ENCODE data around the gene CITED1. TPM values are rescaled to one million over a fixed set of nuclear protein-coding genes. Genes with fewer than 3 reads are reported as not detected.

The CITED1 gene
- total RNA-seq, 1 donor from 2014 or later = not detected

DNA sequence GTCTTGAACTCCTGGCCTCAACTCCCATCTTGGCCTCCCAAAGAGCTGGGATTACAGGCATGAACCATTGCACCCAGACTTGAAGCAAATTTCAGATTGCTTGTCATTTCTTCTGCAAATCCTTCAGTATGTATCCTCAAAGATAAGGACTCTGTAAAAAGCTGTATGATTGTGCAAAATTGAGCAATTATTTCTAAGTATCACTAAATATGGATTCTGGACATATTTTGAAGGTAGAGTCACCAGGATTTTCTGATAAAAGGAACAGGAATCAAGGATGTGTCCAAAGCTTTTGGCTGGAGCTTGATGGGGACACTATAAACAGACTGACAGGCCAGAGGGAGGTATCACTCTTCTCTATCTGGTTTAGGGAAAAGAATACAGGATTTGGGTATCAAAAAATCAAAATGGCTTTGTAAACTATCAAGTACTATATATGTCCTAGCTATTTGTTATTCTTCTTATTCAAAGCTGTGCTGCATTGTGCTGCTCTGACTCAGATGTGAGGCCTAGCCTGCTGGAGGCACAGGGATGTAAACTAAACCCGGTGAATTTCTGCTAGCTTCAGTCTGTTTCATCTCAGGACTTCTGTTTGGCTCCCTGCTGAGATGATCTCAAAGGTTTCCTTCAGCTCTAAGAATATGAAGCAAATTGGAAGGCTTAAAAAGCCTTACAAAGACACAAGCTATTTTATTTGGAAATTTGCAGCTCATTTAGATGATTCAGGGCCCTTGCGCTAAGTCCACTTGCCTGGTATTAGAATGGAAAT is 36.9 kb downstream of the CITED1 start:
- intact Hi-C loops (cut with DNase I) = no loop called here
- no peak for DNase-seq (ENCODE audit: low spot score in 2 of 2)
- peaks cover 38 to 66% of the 10 kb centered on the region in 2 donors for H3K36me3 ChIP-seq
- no peaks in the 10 kb centered on the region for H3K27me3 ChIP-seq
- H3K9me3 ChIP-seq = no peaks in the 10 kb centered on the region
- peak overlapping the region; percentile 62 to 63 for H3K27ac ChIP-seq
- H3K4me3 ChIP-seq = no peak overlapping the region
- TF ChIP-seq, protein P1, sequence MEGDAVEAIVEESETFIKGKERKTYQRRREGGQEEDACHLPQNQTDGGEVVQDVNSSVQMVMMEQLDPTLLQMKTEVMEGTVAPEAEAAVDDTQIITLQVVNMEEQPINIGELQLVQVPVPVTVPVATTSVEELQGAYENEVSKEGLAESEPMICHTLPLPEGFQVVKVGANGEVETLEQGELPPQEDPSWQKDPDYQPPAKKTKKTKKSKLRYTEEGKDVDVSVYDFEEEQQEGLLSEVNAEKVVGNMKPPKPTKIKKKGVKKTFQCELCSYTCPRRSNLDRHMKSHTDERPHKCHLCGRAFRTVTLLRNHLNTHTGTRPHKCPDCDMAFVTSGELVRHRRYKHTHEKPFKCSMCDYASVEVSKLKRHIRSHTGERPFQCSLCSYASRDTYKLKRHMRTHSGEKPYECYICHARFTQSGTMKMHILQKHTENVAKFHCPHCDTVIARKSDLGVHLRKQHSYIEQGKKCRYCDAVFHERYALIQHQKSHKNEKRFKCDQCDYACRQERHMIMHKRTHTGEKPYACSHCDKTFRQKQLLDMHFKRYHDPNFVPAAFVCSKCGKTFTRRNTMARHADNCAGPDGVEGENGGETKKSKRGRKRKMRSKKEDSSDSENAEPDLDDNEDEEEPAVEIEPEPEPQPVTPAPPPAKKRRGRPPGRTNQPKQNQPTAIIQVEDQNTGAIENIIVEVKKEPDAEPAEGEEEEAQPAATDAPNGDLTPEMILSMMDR (IDR thresholded peaks at IDR 0.05) = no peak
- H3K4me1 ChIP-seq = no peaks in the 10 kb centered on the region

GRCh38 chrX:72265263-72265662 is 40.5 kb downstream of the CITED1 start:
- Histone ChIP-seq H3K27ac (no peak overlapping the region), H3K4me3 (no peak overlapping the region), H3K9me3 (no peaks in the 10 kb centered on the region), H3K36me3 (peaks cover 16 to 34% of the 10 kb centered on the region in 2 donors), H3K27me3 (no peaks in the 10 kb centered on the region), H3K4me1 (no peaks in the 10 kb centered on the region)
- intact Hi-C loops (cut with DNase I) = no loop called here
- TF ChIP-seq, protein P1 (IDR thresholded peaks at IDR 0.05) = no peak
- no peak for DNase-seq (ENCODE audit: low spot score in 2 of 2)

GRCh38 chrX:72262077-72262476 is 43.6 kb downstream of the CITED1 start:
- H3K4me3 ChIP-seq = no peak overlapping the region
- no peak for DNase-seq (ENCODE audit: low spot score in 2 of 2)
- intact Hi-C loops (cut with DNase I) = no loop called here
- H3K36me3 ChIP-seq = peaks cover 0 to 6% of the 10 kb centered on the region in 2 donors
- TF ChIP-seq, protein P1 (IDR thresholded peaks at IDR 0.05) = no peak
- no peak overlapping the region for H3K27ac ChIP-seq
- H3K27me3 ChIP-seq = no peaks in the 10 kb centered on the region
- H3K9me3 ChIP-seq = no peaks in the 10 kb centered on the region
- no peaks in the 10 kb centered on the region for H3K4me1 ChIP-seq

DNA sequence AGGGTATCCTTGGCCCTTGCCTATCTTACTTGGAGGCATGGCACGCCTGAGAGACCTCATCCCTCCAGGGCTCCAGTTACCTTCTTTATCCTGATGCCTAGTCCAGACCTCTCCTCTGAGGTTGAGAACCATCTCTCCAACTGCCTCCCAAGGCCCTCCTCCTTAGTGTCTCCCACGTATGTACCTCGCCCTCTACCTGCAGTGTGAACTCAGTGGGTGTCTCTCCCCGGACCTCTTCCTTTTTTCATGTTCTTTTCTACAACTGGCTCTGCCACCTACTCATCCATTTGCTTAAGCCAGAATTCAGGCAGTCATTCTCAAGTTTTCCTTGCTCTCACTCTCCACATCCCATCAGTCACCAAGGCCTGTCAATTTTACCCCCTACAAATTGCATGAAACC is 45.3 kb downstream of the CITED1 start:
- no peaks in the 10 kb centered on the region for H3K27me3 ChIP-seq
- H3K27ac ChIP-seq = no peak overlapping the region
- intact Hi-C loops (cut with DNase I) = no loop called here
- no peaks in the 10 kb centered on the region for H3K4me1 ChIP-seq
- H3K36me3 ChIP-seq = no peaks in the 10 kb centered on the region
- H3K4me3 ChIP-seq = no peak overlapping the region
- TF ChIP-seq, protein P1 (IDR thresholded peaks at IDR 0.05) = no peak
- no peak for DNase-seq (ENCODE audit: low spot score in 2 of 2)
- H3K9me3 ChIP-seq = no peaks in the 10 kb centered on the region

DNA sequence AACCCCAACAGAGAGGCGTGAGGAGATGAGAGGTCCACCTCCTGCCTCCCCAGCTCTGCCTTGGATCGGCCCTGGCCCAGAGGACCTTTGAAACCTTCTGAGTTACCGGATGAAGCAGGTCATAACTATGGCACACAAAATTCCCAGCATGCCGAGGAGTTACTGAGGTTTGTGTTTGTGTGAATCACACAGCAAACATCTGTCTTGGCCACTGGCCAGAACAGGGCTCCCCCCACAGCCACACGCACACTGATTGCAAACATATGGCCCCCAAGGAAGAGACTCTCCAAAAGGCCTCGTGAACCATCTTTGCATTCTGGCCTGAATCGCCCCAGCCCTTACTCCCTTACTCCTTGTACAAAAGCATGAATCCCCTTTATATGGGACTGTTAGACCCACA is 47.5 kb downstream of the CITED1 start:
- intact Hi-C loops (cut with DNase I) = no loop called here
- Histone ChIP-seq H3K36me3 (no peaks in the 10 kb centered on the region), H3K9me3 (no peaks in the 10 kb centered on the region), H3K4me1 (no peaks in the 10 kb centered on the region), H3K27ac (no peak overlapping the region), H3K4me3 (no peak overlapping the region), H3K27me3 (no peaks in the 10 kb centered on the region)
- DNase-seq (ENCODE audit: low spot score in 2 of 2) = no peak
- TF ChIP-seq, protein P1 (IDR thresholded peaks at IDR 0.05) = no peak
